Retinal pigment epithelial cell (primary cell): ENCODE data around the gene CTBP2.
"Not testable (repeated sequence)": the region's sequence is repeated elsewhere in the genome, so short reads cannot be mapped to it uniquely, and the experiment has no call there.

ENCODE experiments used
- DNase-seq: peaks from one replicate; pipeline ENCODE4 v3.0.0-alpha.2; 2010; ENCODE audit warnings: low read depth
- H3K4me3 ChIP-seq: 2 replicates; pipeline ENCODE4 v1.5.1; 2011; ENCODE audit warnings: mild to moderate bottlenecking, low read length, control low read depth, moderate library complexity
- TF ChIP-seq, protein P1 (sequence below): conservative IDR thresholded peaks from 2 replicates; pipeline ENCODE4 v1.5.1; 2011; ENCODE audit warnings: low read depth, low read length, control low read depth, inconsistent platforms

Gene CTBP2

DNA sequence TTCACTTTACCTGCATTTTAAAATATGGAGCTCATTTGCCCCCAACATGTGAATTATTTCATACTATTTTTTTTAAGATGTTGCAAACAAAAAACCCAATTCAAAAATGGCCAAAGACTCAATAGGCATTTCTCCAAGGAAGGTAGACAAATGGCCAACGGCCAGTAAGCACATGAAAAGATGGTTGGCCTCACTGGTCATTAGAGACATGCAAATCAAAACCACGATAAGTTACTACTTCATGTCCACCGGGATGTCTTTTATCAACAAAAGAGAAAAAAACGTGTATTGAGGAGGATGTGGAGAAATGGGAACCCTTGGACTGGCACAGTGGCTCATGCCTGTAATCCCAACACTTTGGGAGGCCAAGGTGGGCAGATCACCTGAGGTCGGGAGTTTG, 3.4 kb upstream of the CTBP2 start:
- TF ChIP-seq, protein P1, sequence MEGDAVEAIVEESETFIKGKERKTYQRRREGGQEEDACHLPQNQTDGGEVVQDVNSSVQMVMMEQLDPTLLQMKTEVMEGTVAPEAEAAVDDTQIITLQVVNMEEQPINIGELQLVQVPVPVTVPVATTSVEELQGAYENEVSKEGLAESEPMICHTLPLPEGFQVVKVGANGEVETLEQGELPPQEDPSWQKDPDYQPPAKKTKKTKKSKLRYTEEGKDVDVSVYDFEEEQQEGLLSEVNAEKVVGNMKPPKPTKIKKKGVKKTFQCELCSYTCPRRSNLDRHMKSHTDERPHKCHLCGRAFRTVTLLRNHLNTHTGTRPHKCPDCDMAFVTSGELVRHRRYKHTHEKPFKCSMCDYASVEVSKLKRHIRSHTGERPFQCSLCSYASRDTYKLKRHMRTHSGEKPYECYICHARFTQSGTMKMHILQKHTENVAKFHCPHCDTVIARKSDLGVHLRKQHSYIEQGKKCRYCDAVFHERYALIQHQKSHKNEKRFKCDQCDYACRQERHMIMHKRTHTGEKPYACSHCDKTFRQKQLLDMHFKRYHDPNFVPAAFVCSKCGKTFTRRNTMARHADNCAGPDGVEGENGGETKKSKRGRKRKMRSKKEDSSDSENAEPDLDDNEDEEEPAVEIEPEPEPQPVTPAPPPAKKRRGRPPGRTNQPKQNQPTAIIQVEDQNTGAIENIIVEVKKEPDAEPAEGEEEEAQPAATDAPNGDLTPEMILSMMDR, result no peak
- DNase-seq, result no peak
- H3K4me3 ChIP-seq, result no peak overlapping the region

DNA sequence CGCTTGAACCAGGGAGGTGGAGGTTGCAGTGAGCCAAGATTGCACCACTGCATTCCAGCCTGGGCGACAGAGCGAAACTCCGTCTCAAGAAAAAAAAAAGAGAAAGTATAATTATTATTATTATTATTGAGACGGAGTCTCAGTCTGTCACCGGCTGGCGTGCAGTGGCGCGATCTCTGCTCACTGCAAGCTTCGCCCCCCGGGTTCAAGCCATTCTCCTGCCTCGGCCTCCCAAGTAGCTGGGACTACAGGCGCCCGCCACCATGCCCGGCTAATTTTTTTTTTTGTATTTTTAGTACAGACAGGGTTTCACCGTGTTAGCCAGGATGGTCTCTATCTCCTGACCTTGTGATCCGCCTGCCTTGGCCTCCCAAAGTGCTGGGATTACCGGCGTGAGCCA, 2.9 kb upstream of the CTBP2 start:
- not testable (repeated sequence) for H3K4me3 ChIP-seq, DNase-seq

DNA sequence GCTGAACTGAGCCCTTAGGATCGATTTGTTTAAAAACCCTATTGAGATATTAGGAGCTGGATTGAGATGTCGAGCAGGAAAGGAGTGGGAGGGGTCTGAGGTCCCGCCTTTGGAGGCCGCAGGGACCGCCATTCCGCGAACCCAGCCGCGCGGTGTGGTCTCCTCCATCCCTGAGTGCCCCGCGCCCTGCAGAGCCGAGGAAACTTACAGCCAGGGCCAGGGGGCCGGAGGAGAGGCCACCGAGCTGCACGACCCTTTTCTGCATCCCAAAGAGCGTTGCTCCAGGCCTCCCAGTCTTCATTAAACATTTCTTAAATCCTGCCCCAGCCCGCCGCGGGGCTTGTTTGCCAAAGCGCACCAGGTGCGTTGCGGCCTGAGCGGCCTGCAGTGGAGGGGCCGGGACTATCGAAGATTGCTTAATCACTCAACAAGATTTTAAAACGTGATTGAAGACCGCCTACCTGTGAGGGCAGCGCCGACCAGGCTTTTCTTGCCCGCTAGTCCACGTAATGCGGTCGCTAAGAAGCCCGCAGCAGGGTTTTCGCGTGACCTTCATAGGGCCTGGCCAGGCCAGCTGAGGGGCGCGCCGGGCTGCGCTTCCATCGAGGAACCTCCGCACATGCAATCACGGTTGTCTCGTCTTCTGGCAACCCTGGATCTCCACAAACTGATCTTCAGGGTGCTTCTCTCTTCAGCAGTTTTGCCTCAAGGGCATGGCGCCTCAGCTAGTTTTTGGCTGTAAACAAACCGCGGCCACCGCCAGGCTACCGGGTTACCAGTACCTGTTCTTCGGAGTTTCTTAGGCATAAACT, 2.0 kb upstream of the CTBP2 start:
- H3K4me3 ChIP-seq, result peak overlapping the region; percentile 64
- DNase-seq, result no peak
- TF ChIP-seq, protein P1, result no peak

DNA sequence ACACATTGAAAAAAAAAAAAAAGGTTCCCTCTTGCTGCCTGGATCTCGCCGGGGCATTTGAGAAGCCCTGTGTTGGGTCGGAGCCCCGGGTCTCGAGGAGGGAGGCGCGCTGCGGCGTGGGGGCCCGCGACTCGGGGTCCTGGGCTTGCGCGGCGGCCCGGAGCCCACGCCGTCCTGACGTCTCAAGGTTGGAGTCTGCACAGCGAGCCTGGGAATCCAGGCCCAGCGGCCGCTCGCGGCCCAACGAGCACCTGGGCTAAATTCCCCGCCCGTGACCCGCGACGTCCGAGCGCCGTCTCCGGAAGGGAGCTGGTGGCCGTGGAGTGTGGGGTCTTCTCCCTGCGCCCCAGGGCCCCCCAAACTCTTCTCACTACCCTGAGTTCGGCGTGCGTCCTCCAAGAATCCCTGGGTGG, 1.4 kb upstream of the CTBP2 start:
- TF ChIP-seq, protein P1, result no peak
- peak overlapping the region; percentile 64 for H3K4me3 ChIP-seq
- no peak for DNase-seq

DNA sequence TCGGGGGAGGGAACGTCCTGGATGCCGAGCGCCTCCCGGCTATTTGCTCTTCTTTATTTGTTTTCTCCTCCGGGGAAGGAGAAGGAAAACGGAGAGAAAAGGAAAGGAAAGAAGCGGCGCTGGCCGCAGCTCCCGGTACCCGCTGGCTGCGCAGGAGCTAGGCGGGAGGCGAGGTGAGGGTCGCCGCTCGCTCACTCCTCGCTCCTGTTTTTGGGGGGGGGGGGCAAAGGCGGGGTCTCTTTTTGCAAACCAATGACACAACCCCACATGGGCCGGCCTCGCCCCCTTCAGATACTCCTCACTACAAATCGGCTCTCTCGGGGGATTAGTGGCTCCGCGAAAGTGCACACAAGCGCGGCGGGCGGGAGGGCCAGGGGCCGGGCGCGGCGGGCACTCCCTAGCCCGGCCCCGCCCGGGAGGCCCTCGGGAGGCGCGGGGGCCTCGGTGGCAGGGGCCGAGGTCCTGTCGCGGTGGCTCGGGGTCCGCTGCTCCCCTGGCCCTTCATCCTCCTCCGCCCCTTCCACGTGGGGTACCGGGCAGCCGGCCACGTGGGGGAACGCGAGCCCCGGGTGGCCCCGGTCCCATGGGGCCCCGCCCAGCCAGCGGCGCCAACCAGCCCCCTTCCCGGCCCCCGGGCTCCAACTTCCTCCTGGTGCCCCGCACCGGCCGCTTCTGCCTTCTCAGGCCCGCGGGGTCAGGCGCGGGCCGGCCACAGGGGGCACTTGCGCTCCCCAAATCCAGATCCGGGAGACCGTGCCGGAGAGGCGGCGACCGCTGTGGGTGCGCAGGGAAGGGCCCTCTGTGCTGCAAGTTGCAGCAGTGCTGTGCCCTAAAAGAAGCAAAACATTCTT, 718 bp upstream of the CTBP2 start:
- DNase-seq, result peak; percentile 79
- H3K4me3 ChIP-seq, result peak overlapping the region; percentile 64
- TF ChIP-seq, protein P1, result peak; percentile 40

DNA sequence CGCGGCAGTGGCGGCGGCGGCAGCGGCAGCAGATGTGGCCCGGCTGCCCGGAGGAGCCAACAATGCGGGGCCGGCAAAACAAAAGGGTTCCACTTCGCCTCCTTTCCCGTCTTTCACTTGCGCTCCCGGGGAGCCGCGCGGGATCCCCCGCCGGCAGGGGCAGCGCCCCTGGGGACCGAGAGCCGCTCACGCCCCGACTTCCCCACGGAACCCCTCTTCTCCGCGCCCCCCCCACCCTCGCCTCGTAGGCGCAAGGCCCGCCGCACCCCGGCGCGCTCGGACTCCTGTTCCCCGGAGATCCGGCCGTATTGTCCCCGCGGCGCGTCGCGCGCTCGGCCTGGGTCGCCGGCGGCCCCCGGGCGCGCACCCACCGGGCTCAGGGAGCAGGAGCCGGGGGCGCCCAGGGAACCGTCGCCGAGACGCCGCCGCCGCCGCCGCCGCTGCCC, 854 bp downstream of the CTBP2 start:
- TF ChIP-seq, protein P1, result no peak
- no peak for DNase-seq
- peak overlapping the region; percentile 66 for H3K4me3 ChIP-seq

DNA sequence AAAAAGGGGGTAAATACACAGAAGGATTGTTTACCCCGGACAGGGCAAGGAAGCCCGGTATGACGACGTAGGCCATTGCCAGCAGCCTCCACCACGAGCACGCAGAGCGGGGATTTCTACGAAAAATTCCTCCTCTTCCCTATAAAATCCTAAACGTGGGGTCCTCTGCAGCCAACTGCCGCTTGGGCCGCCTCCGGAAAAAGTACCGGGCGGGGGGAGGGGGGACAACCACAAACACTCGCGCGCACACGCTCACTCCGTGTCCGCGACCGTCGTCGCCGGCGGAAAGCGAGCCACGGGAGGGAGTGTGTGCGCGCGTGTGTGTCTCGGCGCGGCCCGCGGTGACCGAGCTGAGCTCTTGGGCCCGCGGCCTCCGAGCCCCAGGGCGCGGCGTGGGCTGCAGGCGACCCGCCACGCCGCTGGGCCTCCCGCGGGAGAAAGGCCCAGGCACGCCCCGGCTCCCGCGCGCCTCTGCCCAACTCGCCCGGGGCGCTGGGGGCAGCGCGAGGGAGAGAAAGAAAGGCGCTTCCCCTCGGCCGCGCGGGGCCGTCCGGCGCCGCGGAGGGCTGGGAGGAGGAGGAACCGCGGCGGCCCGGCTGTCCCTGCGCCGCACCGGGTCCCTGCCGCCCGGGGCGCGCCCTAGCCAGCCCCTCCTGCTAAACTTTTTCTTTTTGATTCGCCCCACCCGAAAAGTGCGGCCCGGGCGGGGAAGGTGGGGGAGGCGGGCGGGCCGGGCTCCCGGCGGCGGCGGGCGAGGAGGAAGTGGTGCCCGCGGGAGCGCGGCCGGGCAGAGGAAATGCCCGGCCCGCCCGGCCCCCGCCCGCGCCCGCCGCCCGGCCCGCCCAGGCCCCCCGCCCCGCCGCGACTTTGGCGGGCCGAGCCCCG, 1.5 kb downstream of the CTBP2 start:
- peak overlapping the region; percentile 78 for H3K4me3 ChIP-seq
- DNase-seq, result no peak
- TF ChIP-seq, protein P1, result no peak
